ENCODE measurements around the gene BPIFA3. TPM values are rescaled to one million over a fixed set of nuclear protein-coding genes. Genes with fewer than 3 reads are reported as not detected.

The BPIFA3 gene
- total RNA-seq, 1 donor: not detected

- TF ChIP-seq CTCF (IDR thresholded peaks at IDR 0.05; ENCODE audit: insufficient read depth, low read depth, low read length): no peak
- no peak for DNase-seq (ENCODE audit: low read depth)
- no peak overlapping the region for H3K4me3 ChIP-seq (ENCODE audit: low read depth, low read length)
Measured at GRCh38 chr20:33263784-33264183, 46.6 kb downstream of the BPIFA3 start.

- TF ChIP-seq CTCF (IDR thresholded peaks at IDR 0.05; ENCODE audit: insufficient read depth, low read depth, low read length): no peak
- H3K4me3 ChIP-seq (ENCODE audit: low read depth, low read length): no peak overlapping the region
- no peak for DNase-seq (ENCODE audit: low read depth)
Measured at GRCh38 chr20:33267701-33268100, 50.5 kb downstream of the BPIFA3 start.

GRCh38 chr20:33272155-33272873 is 55.2 kb downstream of the BPIFA3 start:
- H3K4me3 ChIP-seq (ENCODE audit: low read depth, low read length): no peak overlapping the region
- no peak for DNase-seq (ENCODE audit: low read depth)
- no peak for TF ChIP-seq CTCF (IDR thresholded peaks at IDR 0.05; ENCODE audit: insufficient read depth, low read depth, low read length)

GRCh38 chr20:33273117-33273851 is 56.1 kb downstream of the BPIFA3 start:
- no peak for DNase-seq (ENCODE audit: low read depth)
- no peak for TF ChIP-seq CTCF (IDR thresholded peaks at IDR 0.05; ENCODE audit: insufficient read depth, low read depth, low read length)
- H3K4me3 ChIP-seq (ENCODE audit: low read depth, low read length): no peak overlapping the region

GRCh38 chr20:33275215-33275614 is 58.1 kb downstream of the BPIFA3 start:
- DNase-seq (ENCODE audit: low read depth): no peak
- no peak for TF ChIP-seq CTCF (IDR thresholded peaks at IDR 0.05; ENCODE audit: insufficient read depth, low read depth, low read length)
- no peak overlapping the region for H3K4me3 ChIP-seq (ENCODE audit: low read depth, low read length)

- H3K4me3 ChIP-seq (ENCODE audit: low read depth, low read length): no peak overlapping the region
- no peak for DNase-seq (ENCODE audit: low read depth)
- TF ChIP-seq CTCF (IDR thresholded peaks at IDR 0.05; ENCODE audit: insufficient read depth, low read depth, low read length): no peak
Measured at GRCh38 chr20:33275871-33276270, 58.7 kb downstream of the BPIFA3 start.
